Cardiac muscle cell (in vitro differentiated cells and primary cell): ENCODE measurements around the gene CENPF. TPM values are rescaled to one million over a fixed set of nuclear protein-coding genes. Genes with fewer than 3 reads are reported as not detected.

ENCODE experiments used
- DNase-seq, 2 donors: peaks; one replicate each; pipeline versions ENCODE4 v3.0.0 to v3.0.0-alpha.2; 2010 to 2017; ENCODE audit warnings: low read depth in 1 of 2, low spot score in 1 of 2
- H3K27ac ChIP-seq: fragments of 200-600 bp; sonication (generic); 2 replicates; pipeline ENCODE4 v1.5.1; 2016
- H3K27me3 ChIP-seq: fragments of 200-600 bp; sonication (generic); 2 replicates; pipeline ENCODE4 v1.6.0; 2016; ENCODE audit warnings: control low read depth
- H3K36me3 ChIP-seq: fragments of 200-600 bp; sonication (generic); 2 replicates; pipeline ENCODE4 v1.5.1; 2016; ENCODE audit warnings: control low read depth
- H3K4me1 ChIP-seq: fragments of 200-600 bp; sonication (generic); 2 replicates; pipeline ENCODE4 v1.8.1; 2017; ENCODE audit warnings: low read depth, mild to moderate bottlenecking, mixed run types
- H3K4me3 ChIP-seq: fragments of 200-600 bp; sonication (generic); 2 replicates; pipeline ENCODE4 v1.5.1; 2016; ENCODE audit warnings: mild to moderate bottlenecking
- H3K9me3 ChIP-seq: fragments of 200-600 bp; sonication (generic); 2 replicates; pipeline ENCODE4 v1.5.1; 2017; ENCODE audit warnings: low read depth, mild to moderate bottlenecking, control low read depth
- CTCF ChIP-seq: IDR thresholded peaks from 2 replicates; pipeline ENCODE4 v1.5.1; 2012; ENCODE audit warnings: low read depth, mild to moderate bottlenecking, low read length
- polyA plus RNA-seq: library from polyadenylated mRNA; unstranded; fragments of >200 nt; fragmentation: Nextera tagmentation; extraction: Ambion mirVana; gene quantifications from 2 replicates; pipeline ENCODE4 v1.2.1, GENCODE V29; 2016
- total RNA-seq: library from RNA; depleted of rRNA; stranded (reverse); fragments of >200 nt; gene quantifications from 2 replicates; pipeline ENCODE4 v1.2.3, GENCODE V29; 2016

Gene CENPF
- total and polyA plus RNA-seq, 2 experiments from 2014 or later, result 9.7 to 79.7 TPM

- Histone ChIP-seq H3K4me3 (no peak overlapping the region), H3K27me3 (no peaks in the 10 kb centered on the region), H3K27ac (no peak overlapping the region), H3K36me3 (no peaks in the 10 kb centered on the region), H3K9me3 (no peaks in the 10 kb centered on the region), H3K4me1 (no peaks in the 10 kb centered on the region)
- no peak for TF ChIP-seq CTCF
- no peak for DNase-seq
Measured at GRCh38 chr1:214649607-214650006, 46.6 kb downstream of the CENPF start.

GRCh38 chr1:214650664-214651063, 47.7 kb downstream of the CENPF start:
- no peak overlapping the region for H3K27ac ChIP-seq
- H3K36me3 ChIP-seq, result peaks cover 3% of the 10 kb centered on the region
- H3K4me3 ChIP-seq, result no peak overlapping the region
- H3K27me3 ChIP-seq, result no peaks in the 10 kb centered on the region
- no peaks in the 10 kb centered on the region for H3K9me3 ChIP-seq
- no peak for TF ChIP-seq CTCF
- DNase-seq, result no peak
- no peaks in the 10 kb centered on the region for H3K4me1 ChIP-seq

GRCh38 chr1:214657299-214657698, 54.3 kb downstream of the CENPF start:
- TF ChIP-seq CTCF, result no peak
- Histone ChIP-seq H3K4me3 (no peak overlapping the region), H3K36me3 (peaks cover 8% of the 10 kb centered on the region), H3K27ac (no peak overlapping the region), H3K4me1 (peaks cover 18% of the 10 kb centered on the region), H3K9me3 (no peaks in the 10 kb centered on the region), H3K27me3 (no peaks in the 10 kb centered on the region)
- no peak for DNase-seq

GRCh38 chr1:214658175-214658574, 55.2 kb downstream of the CENPF start:
- H3K27me3 ChIP-seq, result no peaks in the 10 kb centered on the region
- H3K4me1 ChIP-seq, result peaks cover 18% of the 10 kb centered on the region
- H3K9me3 ChIP-seq, result no peaks in the 10 kb centered on the region
- no peak for DNase-seq
- H3K27ac ChIP-seq, result no peak overlapping the region
- H3K36me3 ChIP-seq, result peaks cover 8% of the 10 kb centered on the region
- no peak for TF ChIP-seq CTCF
- H3K4me3 ChIP-seq, result no peak overlapping the region

GRCh38 chr1:214658785-214659184, 55.8 kb downstream of the CENPF start:
- H3K4me1 ChIP-seq, result peaks cover 18% of the 10 kb centered on the region
- H3K36me3 ChIP-seq, result peaks cover 8% of the 10 kb centered on the region
- no peaks in the 10 kb centered on the region for H3K9me3 ChIP-seq
- no peak overlapping the region for H3K27ac ChIP-seq
- H3K27me3 ChIP-seq, result no peaks in the 10 kb centered on the region
- peak; percentile 42 to 52 for DNase-seq
- peak; percentile 39 for TF ChIP-seq CTCF
- H3K4me3 ChIP-seq, result no peak overlapping the region

- Histone ChIP-seq H3K4me3 (no peak overlapping the region), H3K36me3 (peaks cover 8% of the 10 kb centered on the region), H3K27ac (peak overlapping the region; percentile 65), H3K9me3 (no peaks in the 10 kb centered on the region), H3K27me3 (no peaks in the 10 kb centered on the region), H3K4me1 (peaks cover 18% of the 10 kb centered on the region)
- no peak for DNase-seq
- no peak for TF ChIP-seq CTCF
Measured at GRCh38 chr1:214660190-214660589, 57.2 kb downstream of the CENPF start.
